T-helper 1 cell treated with Interleukin-12 subunit alpha and Interleukin-12 subunit beta and Interleukin-4 antibody, amounts not matched to agents 30 μg/mL and 1 μg/mL, for 36 hours (primary cell): ENCODE measurements around the gene PROP1.
A peak's percentile ranks its signal among the peaks of the same experiment; 100 is the strongest.
"Not testable (repeated sequence)": the region's sequence is repeated elsewhere in the genome, so short reads cannot be mapped to it uniquely, and the experiment has no call there.

ENCODE experiments used
- H3K27ac Mint-ChIP-seq: one replicate; pipeline ENCODE4 v1.8.0; 2021; ENCODE audit warnings: mild to moderate bottlenecking, mixed read lengths
- H3K27me3 Mint-ChIP-seq: one replicate; pipeline ENCODE4 v1.8.0; 2021; ENCODE audit warnings: low read depth, mixed read lengths
- H3K36me3 Mint-ChIP-seq: one replicate; pipeline ENCODE4 v1.8.0; 2021; ENCODE audit warnings: low read depth, mixed read lengths
- H3K4me1 Mint-ChIP-seq: one replicate; pipeline ENCODE4 v1.8.0; 2021; ENCODE audit warnings: low read depth, mixed read lengths
- H3K4me3 Mint-ChIP-seq: one replicate; pipeline ENCODE4 v1.8.0; 2021; ENCODE audit warnings: mild to moderate bottlenecking, moderate library complexity, mixed read lengths
- H3K9me3 Mint-ChIP-seq: one replicate; pipeline ENCODE4 v1.8.0; 2021; ENCODE audit warnings: mixed read lengths

Gene PROP1

DNA sequence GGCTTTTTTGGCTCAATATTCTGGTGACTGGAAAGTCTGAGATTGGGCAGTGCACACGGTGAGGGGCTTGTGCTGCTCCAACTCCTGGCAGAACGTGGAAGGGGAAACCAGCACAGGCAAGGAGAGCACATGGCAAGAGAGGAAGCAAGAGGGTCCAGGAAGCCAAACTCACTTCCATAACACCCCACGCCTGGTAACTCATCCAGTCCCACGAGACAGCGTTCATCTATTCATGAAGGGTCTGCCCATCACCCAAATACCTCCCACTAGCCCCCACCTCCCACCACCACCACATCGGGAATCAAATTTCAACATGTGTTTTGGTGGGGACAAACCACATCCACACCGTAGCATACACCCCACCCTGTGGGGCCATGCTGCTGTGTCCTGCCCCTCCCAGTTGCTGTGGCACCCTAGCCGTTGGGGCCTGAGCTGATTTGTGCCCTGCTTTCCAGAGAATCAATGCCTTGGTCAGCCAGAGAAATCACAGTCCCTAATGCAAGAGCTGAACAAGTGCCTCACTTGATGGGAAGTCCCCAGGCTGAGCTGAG lies 27.3 kb downstream of the PROP1 start:
- Mint-ChIP-seq H3K4me1 (no peaks in the 10 kb centered on the region), H3K27ac (no peak overlapping the region), H3K27me3 (peaks cover 19% of the 10 kb centered on the region), H3K4me3 (no peak overlapping the region), H3K36me3 (no peaks in the 10 kb centered on the region), H3K9me3 (no peaks in the 10 kb centered on the region)

- no peaks in the 10 kb centered on the region for H3K36me3 Mint-ChIP-seq
- peaks cover 16% of the 10 kb centered on the region for H3K27me3 Mint-ChIP-seq
- H3K9me3 Mint-ChIP-seq: no peaks in the 10 kb centered on the region
- H3K27ac Mint-ChIP-seq: no peak overlapping the region
- H3K4me3 Mint-ChIP-seq: no peak overlapping the region
- no peaks in the 10 kb centered on the region for H3K4me1 Mint-ChIP-seq
These were observed 28.7 kb downstream of the PROP1 start for GRCh38 chr5:177967221-177967887.

GRCh38 chr5:177966839-177967166 lies 29.2 kb downstream of the PROP1 start:
- Mint-ChIP-seq H3K4me3 (no peak overlapping the region), H3K36me3 (no peaks in the 10 kb centered on the region), H3K27me3 (peaks cover 12% of the 10 kb centered on the region), H3K27ac (no peak overlapping the region), H3K9me3 (no peaks in the 10 kb centered on the region), H3K4me1 (no peaks in the 10 kb centered on the region)

GRCh38 chr5:177966009-177966838 lies 29.8 kb downstream of the PROP1 start:
- Mint-ChIP-seq H3K27me3 (peaks cover 8% of the 10 kb centered on the region), H3K4me3 (no peak overlapping the region), H3K27ac (no peak overlapping the region), H3K4me1 (no peaks in the 10 kb centered on the region), H3K9me3 (no peaks in the 10 kb centered on the region), H3K36me3 (no peaks in the 10 kb centered on the region)

DNA sequence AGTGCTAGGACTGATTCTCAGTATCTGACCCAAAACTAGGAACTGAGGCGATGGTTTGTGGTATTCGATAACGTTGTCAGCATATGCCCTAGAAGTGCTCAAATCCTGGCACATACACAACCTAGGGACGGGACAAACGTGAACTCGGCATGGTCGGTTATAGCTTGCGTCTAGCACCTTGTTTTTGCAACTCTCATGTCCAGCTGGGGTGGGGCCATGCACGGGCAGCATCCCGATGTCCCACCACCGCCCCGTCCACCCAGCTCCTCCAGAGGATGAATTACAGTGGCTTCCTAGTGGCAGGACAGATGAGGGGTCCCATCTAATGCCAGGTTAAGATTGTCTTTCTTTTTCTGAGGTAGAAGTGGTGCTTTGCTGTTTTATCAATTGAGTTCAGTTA lies 31.6 kb downstream of the PROP1 start:
- no peak overlapping the region for H3K4me3 Mint-ChIP-seq
- H3K9me3 Mint-ChIP-seq: peaks cover 7% of the 10 kb centered on the region
- no peaks in the 10 kb centered on the region for H3K27me3 Mint-ChIP-seq
- no peaks in the 10 kb centered on the region for H3K4me1 Mint-ChIP-seq
- H3K27ac Mint-ChIP-seq: no peak overlapping the region
- peaks cover 3% of the 10 kb centered on the region for H3K36me3 Mint-ChIP-seq

- H3K4me1 Mint-ChIP-seq: no peaks in the 10 kb centered on the region
- peaks cover 3% of the 10 kb centered on the region for H3K36me3 Mint-ChIP-seq
- H3K4me3 Mint-ChIP-seq: no peak overlapping the region
- H3K9me3 Mint-ChIP-seq: peaks cover 7% of the 10 kb centered on the region
- H3K27ac Mint-ChIP-seq: no peak overlapping the region
- no peaks in the 10 kb centered on the region for H3K27me3 Mint-ChIP-seq
These were observed 32.1 kb downstream of the PROP1 start for GRCh38 chr5:177963966-177964365.

- H3K36me3 Mint-ChIP-seq: peaks cover 3% of the 10 kb centered on the region
- H3K4me1 Mint-ChIP-seq: no peaks in the 10 kb centered on the region
- peaks cover 7% of the 10 kb centered on the region for H3K9me3 Mint-ChIP-seq
- H3K27me3 Mint-ChIP-seq: no peaks in the 10 kb centered on the region
- H3K27ac Mint-ChIP-seq: no peak overlapping the region
- H3K4me3 Mint-ChIP-seq: no peak overlapping the region
These were observed 36.7 kb downstream of the PROP1 start for GRCh38 chr5:177959315-177959714.

- no peaks in the 10 kb centered on the region for H3K4me1 Mint-ChIP-seq
- H3K4me3 Mint-ChIP-seq: no peak overlapping the region
- no peak overlapping the region for H3K27ac Mint-ChIP-seq
- no peaks in the 10 kb centered on the region for H3K27me3 Mint-ChIP-seq
- peaks cover 7% of the 10 kb centered on the region for H3K9me3 Mint-ChIP-seq
- H3K36me3 Mint-ChIP-seq: peaks cover 3% of the 10 kb centered on the region
These were observed 37.3 kb downstream of the PROP1 start for GRCh38 chr5:177958696-177959095.

- Mint-ChIP-seq H3K27ac (no peak overlapping the region), H3K36me3 (peaks cover 3% of the 10 kb centered on the region), H3K9me3 (peaks cover 7% of the 10 kb centered on the region), H3K4me3 (no peak overlapping the region), H3K27me3 (no peaks in the 10 kb centered on the region), H3K4me1 (no peaks in the 10 kb centered on the region)
These were observed 38.8 kb downstream of the PROP1 start for GRCh38 chr5:177957241-177957640.

- H3K27ac Mint-ChIP-seq, H3K27me3 Mint-ChIP-seq, H3K9me3 Mint-ChIP-seq, H3K36me3 Mint-ChIP-seq, H3K4me1 Mint-ChIP-seq, H3K4me3 Mint-ChIP-seq: not testable (repeated sequence)
These were observed 42.9 kb downstream of the PROP1 start for GRCh38 chr5:177953101-177953500.

- H3K27ac Mint-ChIP-seq, H3K36me3 Mint-ChIP-seq: not testable (repeated sequence)
These were observed 46.4 kb downstream of the PROP1 start for GRCh38 chr5:177949656-177950055.

GRCh38 chr5:177949065-177949464 lies 47.0 kb downstream of the PROP1 start:
- H3K4me3 Mint-ChIP-seq, H3K4me1 Mint-ChIP-seq, H3K27ac Mint-ChIP-seq, H3K9me3 Mint-ChIP-seq, H3K27me3 Mint-ChIP-seq, H3K36me3 Mint-ChIP-seq: not testable (repeated sequence)

More at GRCh38 chr5:177949656-177950055, 46.4 kb downstream of the PROP1 start:
- H3K27me3 Mint-ChIP-seq, H3K4me1 Mint-ChIP-seq, H3K9me3 Mint-ChIP-seq, H3K4me3 Mint-ChIP-seq: not testable (repeated sequence)

DNA sequence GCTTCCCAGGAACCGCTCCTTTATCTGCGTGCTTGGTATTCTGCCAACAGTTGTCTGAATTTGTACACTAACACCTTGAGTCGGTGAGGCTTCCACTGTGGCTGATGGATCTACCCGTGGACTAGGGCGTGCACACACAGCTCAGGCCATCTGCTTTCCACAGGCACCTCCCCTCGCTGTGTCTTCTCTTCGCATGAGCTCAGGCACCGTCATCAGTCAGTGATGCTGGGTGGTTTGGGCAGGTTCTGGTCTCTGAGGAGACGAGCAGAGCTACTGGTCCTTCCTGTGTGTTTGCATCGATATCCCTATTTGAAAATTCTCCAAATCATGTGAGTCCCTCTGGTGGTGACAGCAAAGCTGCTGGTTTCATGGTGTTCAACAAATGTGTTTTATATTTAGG lies 48.1 kb downstream of the PROP1 start:
- H3K27me3 Mint-ChIP-seq, H3K27ac Mint-ChIP-seq, H3K36me3 Mint-ChIP-seq, H3K4me1 Mint-ChIP-seq, H3K4me3 Mint-ChIP-seq, H3K9me3 Mint-ChIP-seq: not testable (repeated sequence)

DNA sequence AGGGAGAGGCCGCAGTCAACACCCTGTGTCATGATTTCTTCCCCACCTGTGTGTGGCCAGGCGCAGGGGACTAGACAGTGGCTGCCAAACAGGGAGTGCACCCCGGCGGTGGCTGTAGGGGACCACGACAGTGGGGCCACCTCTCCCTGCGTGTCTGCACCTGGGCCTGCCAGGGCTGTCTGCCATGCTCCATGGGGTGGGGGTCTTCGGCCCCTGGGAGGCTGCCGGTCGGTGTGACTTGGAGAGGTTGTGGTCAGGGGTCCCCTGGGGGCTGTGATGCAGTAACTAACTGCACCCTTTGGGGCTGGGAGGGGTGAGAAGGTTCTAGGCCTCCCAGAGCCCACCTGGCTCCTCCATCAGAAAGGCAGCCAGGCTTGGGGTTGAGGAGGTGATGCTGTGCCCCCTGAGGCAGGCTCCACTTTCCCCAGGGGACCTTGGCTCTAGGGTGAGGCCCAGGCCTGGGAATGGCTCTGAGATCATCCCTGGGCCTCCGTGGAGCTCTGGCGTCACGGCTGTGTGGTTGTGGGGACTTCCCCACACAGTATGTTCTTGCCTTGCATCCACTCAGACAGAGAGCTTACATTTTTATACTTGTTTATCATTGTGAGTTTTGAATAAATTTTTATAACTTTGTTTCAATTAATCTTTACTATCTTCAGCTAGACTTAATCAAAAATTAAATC lies 50.3 kb downstream of the PROP1 start:
- H3K4me3 Mint-ChIP-seq, H3K36me3 Mint-ChIP-seq, H3K27ac Mint-ChIP-seq, H3K4me1 Mint-ChIP-seq, H3K9me3 Mint-ChIP-seq: not testable (repeated sequence)
- peaks cover 13% of the 10 kb centered on the region for H3K27me3 Mint-ChIP-seq

- not testable (repeated sequence) for H3K27ac Mint-ChIP-seq
- H3K4me3 Mint-ChIP-seq: peak overlapping the region; percentile 71
These were observed 50.9 kb downstream of the PROP1 start for GRCh38 chr5:177945145-177945544.

More at GRCh38 chr5:177945145-177945544, 50.9 kb downstream of the PROP1 start:
- H3K36me3 Mint-ChIP-seq, H3K4me1 Mint-ChIP-seq, H3K9me3 Mint-ChIP-seq: not testable (repeated sequence)
- H3K27me3 Mint-ChIP-seq: peaks cover 13% of the 10 kb centered on the region
